T-helper 2 cell treated with Interferon-gamma antibody and Interleukin-4, amounts not matched to agents 100 ng/mL and 5 ng/mL, for 36 hours (primary cell): Measurements from ENCODE around the gene LPAR4. TPM values are rescaled to one million over a fixed set of nuclear protein-coding genes. Genes with fewer than 3 reads are reported as not detected.

ENCODE experiments used
- total RNA-seq: library from RNA; stranded (reverse); gene quantifications from 2 replicates; pipeline ENCODE4 v1.2.3, GENCODE V29; 2022

LPAR4 gene
- total RNA-seq, 1 donor from 2014 or later, result not detected

Other genes starting within 250 kb of the LPAR4 start
- 0.07 TPM in 1 of 2 replicates, not detected in the other for gene RTL3, start 88.4 kb upstream of the LPAR4 start, total RNA-seq
- 62.6 and 69.7 TPM in 2 replicates for gene P2RY10, start 197.7 kb downstream of the LPAR4 start, total RNA-seq